HEK293 (cell line): ENCODE data around the gene UGT1A8.

Experiments
- CTCF ChIA-PET: fragments of 350-600 bp; formaldehyde crosslinking; extraction: SDS; loops from one replicate; lab custom pipeline; 2021; ENCODE audit warnings: antibody characterized with exemption; lab: Yijun Ruan, JAX
- POLR2A ChIA-PET: fragments of 300-600 bp; formaldehyde crosslinking; extraction: SDS; loops from one replicate; lab custom pipeline; 2020; ENCODE audit warnings: antibody characterized with exemption, inconsistent platforms; lab: Yijun Ruan, JAX
- H3K27ac ChIP-seq: fragments of 200-500 bp; sonication (Bioruptor generic); 2 replicates; pipeline ENCODE4 v1.5.1; 2014; ENCODE audit warnings: low read depth, low read length, control low read depth, inconsistent platforms; ENCODE audit errors: extremely low read depth
- H3K36me3 ChIP-seq, 2 experiments: fragments of 200-500 bp in 1 of 2; sonication (Bioruptor generic) in 1 of 2; 1 replicate in 1 of 2; 2 replicates in 1 of 2; pipeline ENCODE4 v1.5.1; 2014 to 2017; ENCODE audit warnings: inconsistent platforms in 2 of 2, low read length in 2 of 2; ENCODE audit not compliant: control insufficient read depth in 2 of 2, insufficient read depth in 1 of 2
- H3K4me1 ChIP-seq: fragments of 200-500 bp; sonication (Bioruptor generic); 2 replicates; pipeline ENCODE4 v1.5.1; 2014; ENCODE audit warnings: mild to moderate bottlenecking, low read length, inconsistent platforms; ENCODE audit not compliant: control insufficient read depth, insufficient read depth
- H3K4me3 ChIP-seq: 2 replicates; pipeline ENCODE4 v1.5.1; 2011; ENCODE audit warnings: low read depth, mild to moderate bottlenecking, control low read depth, low read length, moderate library complexity
- H3K9me3 ChIP-seq: fragments of 200-500 bp; sonication (Bioruptor generic); 2 replicates; pipeline ENCODE4 v1.5.1; 2014; ENCODE audit warnings: low read depth, low read length, inconsistent platforms; ENCODE audit not compliant: control insufficient read depth, insufficient read depth
- GLIS1 ChIP-seq: fragments of 450-650 bp; formaldehyde crosslinking; IDR thresholded peaks from 2 replicates; pipeline ENCODE4 v1.5.1; 2016; ENCODE audit warnings: missing biosample characterization, missing genetic modification characterization
- HOXA7 ChIP-seq: sonication (generic); formaldehyde crosslinking; IDR thresholded peaks from 2 replicates; pipeline ENCODE4 v1.8.1; 2022; ENCODE audit warnings: missing genetic modification reagents, borderline replicate concordance
- PRDM2 ChIP-seq: fragments of 450-650 bp; formaldehyde crosslinking; IDR thresholded peaks from 2 replicates; pipeline ENCODE4 v1.5.1; 2016; ENCODE audit warnings: missing biosample characterization, missing genetic modification characterization, borderline replicate concordance
- PRDM6 ChIP-seq: fragments of 450-650 bp; formaldehyde crosslinking; IDR thresholded peaks from 2 replicates; pipeline ENCODE4 v1.5.1; 2017; ENCODE audit warnings: missing biosample characterization, missing genetic modification characterization
- TSHZ1 ChIP-seq: fragments of 450-650 bp; formaldehyde crosslinking; IDR thresholded peaks from 2 replicates; pipeline ENCODE4 v1.5.1; 2016; ENCODE audit warnings: missing biosample characterization, missing genetic modification characterization, borderline replicate concordance
- ZFHX2 ChIP-seq: fragments of 450-650 bp; formaldehyde crosslinking; conservative IDR thresholded peaks from 2 replicates; pipeline ENCODE4 v1.5.1; 2016; ENCODE audit warnings: missing biosample characterization, missing genetic modification characterization
- ZFP69B ChIP-seq: fragments of 450-650 bp; formaldehyde crosslinking; IDR thresholded peaks from 2 replicates; pipeline ENCODE4 v1.5.1; 2016; ENCODE audit warnings: missing biosample characterization, missing genetic modification characterization
- ZNF133 ChIP-seq: fragments of 450-650 bp; formaldehyde crosslinking; IDR thresholded peaks from 2 replicates; pipeline ENCODE4 v1.5.1; 2016; ENCODE audit warnings: missing biosample characterization, missing genetic modification characterization
- ZNF174 ChIP-seq: fragments of 450-650 bp; formaldehyde crosslinking; IDR thresholded peaks from 2 replicates; pipeline ENCODE4 v1.5.0; 2017; ENCODE audit warnings: missing biosample characterization, mild to moderate bottlenecking, missing genetic modification characterization
- ZNF23 ChIP-seq: fragments of 450-650 bp; formaldehyde crosslinking; IDR thresholded peaks from 2 replicates; pipeline ENCODE4 v1.5.1; 2016; ENCODE audit warnings: missing biosample characterization, missing genetic modification characterization, borderline replicate concordance
- ZNF239 ChIP-seq: fragments of 450-650 bp; formaldehyde crosslinking; IDR thresholded peaks from 2 replicates; pipeline ENCODE4 v1.5.1; 2016; ENCODE audit warnings: missing biosample characterization, missing genetic modification characterization
- ZNF302 ChIP-seq: fragments of 450-650 bp; formaldehyde crosslinking; IDR thresholded peaks from 2 replicates; pipeline ENCODE4 v1.5.1; 2016; ENCODE audit warnings: missing biosample characterization, missing genetic modification characterization, low read depth
- ZNF354C ChIP-seq: fragments of 450-650 bp; formaldehyde crosslinking; IDR thresholded peaks from 2 replicates; pipeline ENCODE4 v1.5.1; 2016; ENCODE audit warnings: missing biosample characterization, missing genetic modification characterization, low read depth, borderline replicate concordance
- ZNF473 ChIP-seq: fragments of 450-650 bp; formaldehyde crosslinking; IDR thresholded peaks from 2 replicates; pipeline ENCODE4 v1.5.1; 2017; ENCODE audit warnings: missing biosample characterization, missing genetic modification characterization
- ZNF510 ChIP-seq: fragments of 450-650 bp; formaldehyde crosslinking; IDR thresholded peaks from 2 replicates; pipeline ENCODE4 v1.5.1; 2018; ENCODE audit warnings: mild to moderate bottlenecking, missing genetic modification characterization, missing biosample characterization; ENCODE audit not compliant: insufficient replicate concordance
- ZNF529 ChIP-seq: fragments of 450-650 bp; formaldehyde crosslinking; IDR thresholded peaks from 2 replicates; pipeline ENCODE4 v1.5.1; 2017; ENCODE audit warnings: missing genetic modification characterization, missing biosample characterization; ENCODE audit not compliant: insufficient replicate concordance
- ZNF610 ChIP-seq: fragments of 450-650 bp; formaldehyde crosslinking; IDR thresholded peaks from 2 replicates; pipeline ENCODE4 v1.5.1; 2016; ENCODE audit warnings: missing biosample characterization, missing genetic modification characterization, borderline replicate concordance
- ZNF660 ChIP-seq: fragments of 450-650 bp; IDR thresholded peaks from 2 replicates; pipeline ENCODE4 v1.5.1; 2018; ENCODE audit warnings: missing biosample characterization, mild to moderate bottlenecking, missing genetic modification characterization
- ZNF707 ChIP-seq: fragments of 450-650 bp; formaldehyde crosslinking; IDR thresholded peaks from 2 replicates; pipeline ENCODE4 v1.5.1; 2016; ENCODE audit warnings: missing biosample characterization, missing genetic modification characterization
- ZNF76 ChIP-seq: fragments of 450-650 bp; formaldehyde crosslinking; IDR thresholded peaks from 2 replicates; pipeline ENCODE4; 2016; ENCODE audit warnings: low read depth, missing biosample characterization, missing genetic modification characterization, borderline replicate concordance
- ZNF776 ChIP-seq: fragments of 450-650 bp; formaldehyde crosslinking; IDR thresholded peaks from 2 replicates; pipeline ENCODE4 v1.5.0; 2017; ENCODE audit warnings: missing biosample characterization, missing genetic modification characterization, borderline replicate concordance
- ZSCAN18 ChIP-seq: fragments of 450-650 bp; formaldehyde crosslinking; IDR thresholded peaks from 2 replicates; pipeline ENCODE4 v1.5.1; 2016; ENCODE audit warnings: missing biosample characterization, missing genetic modification characterization

UGT1A8 gene

GRCh38 chr2:233686928-233687327 lies 69.5 kb downstream of the UGT1A8 start:
- CTCF ChIA-PET = no interaction called here
- no peaks in the 10 kb centered on the region for H3K4me1 ChIP-seq

GRCh38 chr2:233688341-233688740 lies 70.9 kb downstream of the UGT1A8 start:
- no peaks in the 10 kb centered on the region for H3K36me3 ChIP-seq
- H3K4me1 ChIP-seq = no peaks in the 10 kb centered on the region
- POLR2A ChIA-PET = no interaction called here
- TF ChIP-seq ZNF354C (tag by site-specific recombination) = no peak
- TF ChIP-seq ZNF174 (tag by site-specific recombination) = no peak
- TF ChIP-seq PRDM2 = no peak
- TF ChIP-seq ZNF529 (tag by site-specific recombination) = no peak
- TF ChIP-seq PRDM6 = no peak
- TF ChIP-seq GLIS1 (tag by site-specific recombination) = no peak
- TF ChIP-seq ZNF133 (tag by site-specific recombination) = no peak
- no peak for TF ChIP-seq TSHZ1 (tag by site-specific recombination)
- no peak for TF ChIP-seq ZNF23 (tag by site-specific recombination)
- no peak for TF ChIP-seq ZNF302 (tag by site-specific recombination)
- TF ChIP-seq ZNF76 (tag by site-specific recombination) = no peak
- TF ChIP-seq HOXA7 = no peak
- no peak for TF ChIP-seq ZFP69B
- no peak for TF ChIP-seq ZFHX2 (tag by site-specific recombination)
- TF ChIP-seq ZNF239 (tag by site-specific recombination) = no peak
- TF ChIP-seq, all 188 proteins: peak for 0
- CTCF ChIA-PET = no interaction called here
- Histone ChIP-seq H3K4me3 (no peak overlapping the region), H3K27ac (no peak overlapping the region), H3K9me3 (no peaks in the 10 kb centered on the region)

More at GRCh38 chr2:233686928-233687327, 69.5 kb downstream of the UGT1A8 start:
- Histone ChIP-seq H3K4me3 (no peak overlapping the region), H3K27ac (no peak overlapping the region), H3K9me3 (no peaks in the 10 kb centered on the region), H3K36me3 (no peaks in the 10 kb centered on the region)
- no peak for TF ChIP-seq ZNF473 (tag by site-specific recombination)
- no peak for TF ChIP-seq ZNF510 (tag by site-specific recombination)
- no peak for TF ChIP-seq ZNF660 (tag by site-specific recombination)
- TF ChIP-seq ZNF707 = no peak
- no peak for TF ChIP-seq ZNF610 (tag by site-specific recombination)
- TF ChIP-seq ZNF776 = no peak
- no peak for TF ChIP-seq ZSCAN18
- POLR2A ChIA-PET = no interaction called here
